Activated CD8-positive, alpha-beta T cell treated with anti-CD3 and anti-CD28 coated beads, Interleukin-2, amount 10 ng/mL, durations not matched to agents 7 days and 5 days (primary cell): Measurements from ENCODE around the gene TMEM81. TPM values are rescaled to one million over a fixed set of nuclear protein-coding genes. Genes with fewer than 3 reads are reported as not detected.

Experiments used
- ATAC-seq: fragments of 150-1000 bp; cut with Tn5 transposase; one replicate; pipeline ENCODE4 v1.10.0; 2021; ENCODE audit warnings: moderate library complexity
- CTCF ChIA-PET: fragments of 350-600 bp; sonication (Branson Sonifier 250); formaldehyde crosslinking; loops from one replicate; lab custom pipeline; 2021; ENCODE audit warnings: antibody characterized with exemption; lab: Charles Lee
- POLR2A ChIA-PET: fragments of 350-600 bp; sonication (Branson Sonifier 250); formaldehyde crosslinking; loops from one replicate; lab custom pipeline; 2021; ENCODE audit warnings: antibody characterized with exemption; lab: Charles Lee
- DNase-seq: peaks from one replicate; pipeline ENCODE4 v3.0.0-alpha.2; 2020
- H3K27ac Mint-ChIP-seq: one replicate; pipeline ENCODE4 v1.8.0; 2021; ENCODE audit warnings: mild to moderate bottlenecking, mixed read lengths
- H3K27me3 Mint-ChIP-seq: one replicate; pipeline ENCODE4 v1.8.0; 2021; ENCODE audit warnings: low read depth, mixed read lengths
- H3K36me3 Mint-ChIP-seq: one replicate; pipeline ENCODE4 v1.8.0; 2021; ENCODE audit warnings: low read depth, mixed read lengths
- H3K4me1 Mint-ChIP-seq: one replicate; pipeline ENCODE4 v1.8.0; 2021; ENCODE audit warnings: low read depth, mixed read lengths
- H3K4me3 Mint-ChIP-seq: one replicate; pipeline ENCODE4 v1.8.0; 2021; ENCODE audit warnings: mild to moderate bottlenecking, mixed read lengths
- H3K9me3 Mint-ChIP-seq: one replicate; pipeline ENCODE4 v1.8.0; 2022; ENCODE audit warnings: mixed read lengths; ENCODE audit not compliant: insufficient read depth
- total RNA-seq, 2 experiments: library from RNA; stranded (reverse); gene quantifications; one replicate each; pipeline ENCODE4 v1.2.3, GENCODE V29; 2021

The TMEM81 gene
- total RNA-seq, 2 experiments from 2014 or later, result 2.3 to 2.8 TPM

- DNase-seq, result no peak
- Mint-ChIP-seq H3K27me3 (no peaks in the 10 kb centered on the region), H3K36me3 (no peaks in the 10 kb centered on the region), H3K4me3 (no peak overlapping the region), H3K4me1 (no peaks in the 10 kb centered on the region), H3K27ac (no peak overlapping the region), H3K9me3 (no peaks in the 10 kb centered on the region)
- ATAC-seq, result no peak
- ChIA-PET POLR2A (no interaction called here), CTCF (interaction anchor here (0.9 kb wide), 1 partner anchor 83 kb away, joined by 3 read pairs; no protein-coding TSS in a partner anchor)
Measured at GRCh38 chr1:205058853-205059252, 25.4 kb downstream of the TMEM81 start.

GRCh38 chr1:205057808-205058575 lies 26.3 kb downstream of the TMEM81 start:
- no peak for ATAC-seq
- Mint-ChIP-seq H3K4me1 (no peaks in the 10 kb centered on the region), H3K27me3 (no peaks in the 10 kb centered on the region), H3K36me3 (no peaks in the 10 kb centered on the region), H3K9me3 (no peaks in the 10 kb centered on the region), H3K27ac (no peak overlapping the region), H3K4me3 (no peak overlapping the region)
- DNase-seq, result no peak
- CTCF ChIA-PET, result no interaction called here
- POLR2A ChIA-PET, result no interaction called here

GRCh38 chr1:205056956-205057568 lies 27.2 kb downstream of the TMEM81 start:
- ChIA-PET POLR2A (no interaction called here), CTCF (no interaction called here)
- H3K27ac Mint-ChIP-seq, result no peak overlapping the region
- DNase-seq (no peak), ATAC-seq (no peak)
- H3K4me3 Mint-ChIP-seq, result no peak overlapping the region
- H3K4me1 Mint-ChIP-seq, result no peaks in the 10 kb centered on the region
- H3K36me3 Mint-ChIP-seq, result no peaks in the 10 kb centered on the region
- no peaks in the 10 kb centered on the region for H3K27me3 Mint-ChIP-seq
- no peaks in the 10 kb centered on the region for H3K9me3 Mint-ChIP-seq

- Mint-ChIP-seq H3K27ac (no peak overlapping the region), H3K27me3 (no peaks in the 10 kb centered on the region), H3K36me3 (no peaks in the 10 kb centered on the region), H3K4me1 (no peaks in the 10 kb centered on the region), H3K9me3 (no peaks in the 10 kb centered on the region), H3K4me3 (no peak overlapping the region)
- no peak for DNase-seq
- CTCF ChIA-PET, result interaction anchor here (0.8 kb wide), 1 partner anchor 114 kb away, joined by 3 read pairs; no protein-coding TSS in a partner anchor
- no peak for ATAC-seq
- POLR2A ChIA-PET, result no interaction called here
Measured at GRCh38 chr1:205056188-205056611, 28.1 kb downstream of the TMEM81 start.

GRCh38 chr1:205054013-205054412 lies 30.2 kb downstream of the TMEM81 start:
- DNase-seq, result no peak
- H3K36me3 Mint-ChIP-seq, result no peaks in the 10 kb centered on the region
- H3K27ac Mint-ChIP-seq, result no peak overlapping the region
- no peak for ATAC-seq
- no peaks in the 10 kb centered on the region for H3K27me3 Mint-ChIP-seq
- H3K4me3 Mint-ChIP-seq, result no peak overlapping the region
- no peaks in the 10 kb centered on the region for H3K9me3 Mint-ChIP-seq
- H3K4me1 Mint-ChIP-seq, result no peaks in the 10 kb centered on the region
- CTCF ChIA-PET, result no interaction called here
- POLR2A ChIA-PET, result no interaction called here

- no peak overlapping the region for H3K27ac Mint-ChIP-seq
- CTCF ChIA-PET, result interaction anchor here (2.5 kb wide), 1 partner anchor 8 kb away, joined by 19 read pairs; no protein-coding TSS in a partner anchor
- POLR2A ChIA-PET, result no interaction called here
- no peaks in the 10 kb centered on the region for H3K36me3 Mint-ChIP-seq
- no peaks in the 10 kb centered on the region for H3K4me1 Mint-ChIP-seq
- H3K9me3 Mint-ChIP-seq, result no peaks in the 10 kb centered on the region
- no peaks in the 10 kb centered on the region for H3K27me3 Mint-ChIP-seq
- ATAC-seq, result no peak
- no peak for DNase-seq
- H3K4me3 Mint-ChIP-seq, result no peak overlapping the region
Measured at GRCh38 chr1:205053296-205053695, 31.0 kb downstream of the TMEM81 start.

- no peaks in the 10 kb centered on the region for H3K4me1 Mint-ChIP-seq
- no peaks in the 10 kb centered on the region for H3K9me3 Mint-ChIP-seq
- no peak overlapping the region for H3K4me3 Mint-ChIP-seq
- ChIA-PET POLR2A (no interaction called here), CTCF (interaction anchor here (2.5 kb wide), 1 partner anchor 9 kb away, joined by 19 read pairs; no protein-coding TSS in a partner anchor)
- DNase-seq (no peak), ATAC-seq (no peak)
- H3K27ac Mint-ChIP-seq, result no peak overlapping the region
- H3K27me3 Mint-ChIP-seq, result no peaks in the 10 kb centered on the region
- no peaks in the 10 kb centered on the region for H3K36me3 Mint-ChIP-seq
Measured at GRCh38 chr1:205052690-205053089, 31.6 kb downstream of the TMEM81 start.

- ATAC-seq, result no peak
- ChIA-PET CTCF (interaction anchor here (2.3 kb wide), 1 partner anchor 12 kb away, joined by 14 read pairs; no protein-coding TSS in a partner anchor), POLR2A (no interaction called here)
- DNase-seq, result no peak
- H3K27me3 Mint-ChIP-seq, result peaks cover 23% of the 10 kb centered on the region
- no peak overlapping the region for H3K27ac Mint-ChIP-seq
- H3K36me3 Mint-ChIP-seq, result no peaks in the 10 kb centered on the region
- no peaks in the 10 kb centered on the region for H3K4me1 Mint-ChIP-seq
- H3K9me3 Mint-ChIP-seq, result no peaks in the 10 kb centered on the region
- no peak overlapping the region for H3K4me3 Mint-ChIP-seq
Measured at GRCh38 chr1:205049479-205049878, 34.8 kb downstream of the TMEM81 start.

GRCh38 chr1:205048382-205048781 lies 35.9 kb downstream of the TMEM81 start:
- H3K36me3 Mint-ChIP-seq, result no peaks in the 10 kb centered on the region
- H3K4me1 Mint-ChIP-seq, result no peaks in the 10 kb centered on the region

GRCh38 chr1:205047764-205048231 lies 36.5 kb downstream of the TMEM81 start:
- POLR2A ChIA-PET, result no interaction called here
- H3K36me3 Mint-ChIP-seq, result no peaks in the 10 kb centered on the region
- DNase-seq (no peak), ATAC-seq (no peak)
- no peak overlapping the region for H3K4me3 Mint-ChIP-seq
- H3K4me1 Mint-ChIP-seq, result no peaks in the 10 kb centered on the region
- peaks cover 33% of the 10 kb centered on the region for H3K27me3 Mint-ChIP-seq
- H3K9me3 Mint-ChIP-seq, result no peaks in the 10 kb centered on the region
- CTCF ChIA-PET, result interaction anchor here (2.3 kb wide), 1 partner anchor 14 kb away, joined by 14 read pairs; no protein-coding TSS in a partner anchor
- H3K27ac Mint-ChIP-seq, result no peak overlapping the region

More at GRCh38 chr1:205048382-205048781, 35.9 kb downstream of the TMEM81 start:
- ChIA-PET CTCF (interaction anchor here (2.3 kb wide), 1 partner anchor 13 kb away, joined by 14 read pairs; no protein-coding TSS in a partner anchor), POLR2A (no interaction called here)
- ATAC-seq (no peak), DNase-seq (no peak)
- Mint-ChIP-seq H3K9me3 (no peaks in the 10 kb centered on the region), H3K4me3 (no peak overlapping the region), H3K27ac (no peak overlapping the region), H3K27me3 (peaks cover 33% of the 10 kb centered on the region)

- Mint-ChIP-seq H3K4me3 (no peak overlapping the region), H3K27ac (no peak overlapping the region), H3K4me1 (no peaks in the 10 kb centered on the region), H3K27me3 (peaks cover 39% of the 10 kb centered on the region), H3K9me3 (no peaks in the 10 kb centered on the region), H3K36me3 (no peaks in the 10 kb centered on the region)
- ChIA-PET POLR2A (no interaction called here), CTCF (no interaction called here)
- no peak for DNase-seq
- no peak for ATAC-seq
Measured at GRCh38 chr1:205046870-205047269, 37.4 kb downstream of the TMEM81 start.

GRCh38 chr1:205045146-205045545 lies 39.1 kb downstream of the TMEM81 start:
- Mint-ChIP-seq H3K36me3 (no peaks in the 10 kb centered on the region), H3K4me3 (no peak overlapping the region), H3K27ac (no peak overlapping the region), H3K4me1 (no peaks in the 10 kb centered on the region), H3K9me3 (no peaks in the 10 kb centered on the region), H3K27me3 (peaks cover 50% of the 10 kb centered on the region)
- ChIA-PET POLR2A (no interaction called here), CTCF (no interaction called here)
- no peak for ATAC-seq
- no peak for DNase-seq
